Measurements from ENCODE around the gene FOSL1. TPM values are rescaled to one million over a fixed set of nuclear protein-coding genes. Genes with fewer than 3 reads are reported as not detected.

The FOSL1 gene
- total RNA-seq, result 10 to 100 TPM in 1 of 4 donors, 1 to 10 TPM in 2, not detected in 1; 3.2 to 47.2 (median 8.7) TPM

- H3K27ac ChIP-seq (replicated peaks in 1 of 4), result peak within 1 kb of the TSS; percentile 56 to 80 (median 77)
- WGBS, result 11% methylated on average over 12 of the region's 80 CpGs
These were observed at the start of gene FOSL1 for GRCh38 chr11:65900125-65900898. FOSL1 (minus strand) TSS chr11:65900388; CDS start chr11:65900339, 49 bp downstream.

DNA sequence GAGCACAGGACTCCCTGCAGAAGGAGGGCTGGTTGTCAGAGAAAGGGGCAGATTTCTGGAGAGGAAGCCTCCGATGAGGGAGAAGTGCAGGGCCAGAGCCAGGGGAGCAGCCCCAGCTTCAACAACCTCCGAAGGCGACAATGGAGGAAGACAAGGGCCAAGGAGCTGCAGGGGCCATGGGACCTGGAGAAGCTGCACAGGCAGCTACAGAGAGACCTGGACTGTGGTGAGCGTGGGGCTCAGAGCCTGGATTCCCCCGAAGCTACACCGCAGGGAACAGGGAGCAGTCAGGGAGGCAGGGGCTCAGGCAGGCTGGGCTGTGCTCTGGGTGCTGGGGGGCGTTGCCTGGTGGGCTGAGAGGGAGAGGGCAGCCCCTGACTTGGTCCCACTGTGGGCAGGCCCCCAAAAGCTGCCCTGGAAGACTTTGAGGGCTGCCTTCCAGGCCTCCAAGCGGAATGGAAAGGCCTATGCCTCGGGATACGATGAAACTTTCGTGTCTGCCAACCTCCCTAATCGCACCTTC lies 47.5 kb upstream of the FOSL1 start:
- Histone ChIP-seq H3K4me1 (no peaks in the 10 kb centered on the region), H3K4me3 (no peak overlapping the region), H3K27me3 (peaks cover 0 to 15% (median 0%) of the 10 kb centered on the region in 4 donors), H3K9me3 (no peaks in the 10 kb centered on the region), H3K36me3 (no peaks in the 10 kb centered on the region), H3K27ac (replicated peaks in 1 of 4) (no peak overlapping the region)
- WGBS, result 85% methylated on average over 12 of the region's 12 CpGs
- TF ChIP-seq, protein P1, sequence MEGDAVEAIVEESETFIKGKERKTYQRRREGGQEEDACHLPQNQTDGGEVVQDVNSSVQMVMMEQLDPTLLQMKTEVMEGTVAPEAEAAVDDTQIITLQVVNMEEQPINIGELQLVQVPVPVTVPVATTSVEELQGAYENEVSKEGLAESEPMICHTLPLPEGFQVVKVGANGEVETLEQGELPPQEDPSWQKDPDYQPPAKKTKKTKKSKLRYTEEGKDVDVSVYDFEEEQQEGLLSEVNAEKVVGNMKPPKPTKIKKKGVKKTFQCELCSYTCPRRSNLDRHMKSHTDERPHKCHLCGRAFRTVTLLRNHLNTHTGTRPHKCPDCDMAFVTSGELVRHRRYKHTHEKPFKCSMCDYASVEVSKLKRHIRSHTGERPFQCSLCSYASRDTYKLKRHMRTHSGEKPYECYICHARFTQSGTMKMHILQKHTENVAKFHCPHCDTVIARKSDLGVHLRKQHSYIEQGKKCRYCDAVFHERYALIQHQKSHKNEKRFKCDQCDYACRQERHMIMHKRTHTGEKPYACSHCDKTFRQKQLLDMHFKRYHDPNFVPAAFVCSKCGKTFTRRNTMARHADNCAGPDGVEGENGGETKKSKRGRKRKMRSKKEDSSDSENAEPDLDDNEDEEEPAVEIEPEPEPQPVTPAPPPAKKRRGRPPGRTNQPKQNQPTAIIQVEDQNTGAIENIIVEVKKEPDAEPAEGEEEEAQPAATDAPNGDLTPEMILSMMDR (IDR thresholded peaks at IDR 0.05), result no peak
- TF ChIP-seq EP300 (IDR thresholded peaks at IDR 0.05) (no peak), POLR2A (IDR thresholded peaks at IDR 0.05; ENCODE audit: low read depth) (no peak), POLR2AphosphoS5 (IDR thresholded peaks at IDR 0.05) (no peak)
- DNase-seq (ENCODE audit: extremely low spot score), result no peak
- intact Hi-C loops (cut with DNase I), result no loop called here

More at GRCh38 chr11:65900125-65900898, at the start of gene FOSL1:
- H3K4me3 ChIP-seq, result peak within 1 kb of the TSS; percentile 64 to 73 (median 68)
- intact Hi-C loops (cut with DNase I), result no loop called here
- DNase-seq (ENCODE audit: extremely low spot score), result peak; percentile 97
- no peaks in the 10 kb centered on the region for H3K36me3 ChIP-seq
- peak; percentile 84 to 87 for TF ChIP-seq POLR2AphosphoS5 (IDR thresholded peaks at IDR 0.05)
- TF ChIP-seq, protein P1 (IDR thresholded peaks at IDR 0.05), result no peak
- no peak for TF ChIP-seq EP300 (IDR thresholded peaks at IDR 0.05)
- peak; percentile 64 for TF ChIP-seq POLR2A (IDR thresholded peaks at IDR 0.05; ENCODE audit: low read depth)
- peaks cover 0 to 11% (median 0%) of the 10 kb centered on the region in 4 donors for H3K27me3 ChIP-seq
- H3K9me3 ChIP-seq, result no peaks in the 10 kb centered on the region
- H3K4me1 ChIP-seq, result peaks cover 16 to 24% (median 23%) of the 10 kb centered on the region in 4 donors

GRCh38 chr11:65947133-65947532 lies 46.9 kb upstream of the FOSL1 start:
- intact Hi-C loops (cut with DNase I), result no loop called here
- TF ChIP-seq, protein P1 (IDR thresholded peaks at IDR 0.05), result no peak
- TF ChIP-seq POLR2AphosphoS5 (IDR thresholded peaks at IDR 0.05), result no peak
- no peak for TF ChIP-seq EP300 (IDR thresholded peaks at IDR 0.05)
- no peak for TF ChIP-seq POLR2A (IDR thresholded peaks at IDR 0.05; ENCODE audit: low read depth)

DNA sequence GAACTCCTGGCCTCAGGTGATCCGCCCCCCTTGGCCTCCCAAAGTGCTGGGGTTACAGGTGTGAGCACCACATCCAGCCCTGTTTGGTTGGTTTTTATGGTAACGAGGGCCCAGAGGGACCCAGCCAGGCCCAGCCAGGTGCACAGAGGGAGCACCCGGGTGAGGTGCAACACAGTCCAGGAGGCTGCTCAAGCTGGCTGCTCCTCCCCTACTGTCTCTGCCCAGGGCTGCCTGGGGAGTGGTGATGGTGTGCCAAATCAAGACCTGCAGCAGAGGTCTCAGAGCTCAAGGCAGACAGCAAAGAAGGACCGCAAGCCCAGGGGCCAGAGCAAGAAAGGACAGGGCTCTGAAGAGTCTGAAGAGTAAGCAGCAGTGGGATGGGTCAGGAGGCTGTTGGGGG lies 46.5 kb upstream of the FOSL1 start:
- Histone ChIP-seq H3K4me3 (no peak overlapping the region), H3K27ac (replicated peaks in 1 of 4) (no peak overlapping the region), H3K4me1 (no peaks in the 10 kb centered on the region), H3K9me3 (no peaks in the 10 kb centered on the region), H3K27me3 (peaks cover 0 to 15% (median 0%) of the 10 kb centered on the region in 4 donors), H3K36me3 (no peaks in the 10 kb centered on the region)
- DNase-seq (ENCODE audit: extremely low spot score), result no peak
- TF ChIP-seq POLR2A (IDR thresholded peaks at IDR 0.05; ENCODE audit: low read depth) (no peak), POLR2AphosphoS5 (IDR thresholded peaks at IDR 0.05) (no peak), EP300 (IDR thresholded peaks at IDR 0.05) (no peak)
- TF ChIP-seq, protein P1 (IDR thresholded peaks at IDR 0.05), result no peak
- intact Hi-C loops (cut with DNase I), result no loop called here
- 94% methylated on average over 3 of the region's 4 CpGs for WGBS

More at GRCh38 chr11:65947133-65947532, 46.9 kb upstream of the FOSL1 start:
- 63% methylated on average over 12 of the region's 13 CpGs for WGBS
- Histone ChIP-seq H3K27me3 (peaks cover 0 to 15% (median 0%) of the 10 kb centered on the region in 4 donors), H3K36me3 (no peaks in the 10 kb centered on the region), H3K9me3 (no peaks in the 10 kb centered on the region), H3K4me3 (no peak overlapping the region), H3K27ac (replicated peaks in 1 of 4) (no peak overlapping the region), H3K4me1 (no peaks in the 10 kb centered on the region)
- DNase-seq (ENCODE audit: extremely low spot score), result no peak
